CD4-positive, alpha-beta T cell (primary cell): ENCODE data around the gene OR2Y1. TPM values are rescaled to one million over a fixed set of nuclear protein-coding genes. Genes with fewer than 3 reads are reported as not detected.

ENCODE experiments used
- ATAC-seq: fragments of 200-7000 bp; cut with Tn5 transposase; one replicate; pipeline ENCODE4 v1.10.0; 2022; ENCODE audit warnings: mild to moderate bottlenecking; ENCODE audit not compliant: poor library complexity
- CTCF ChIA-PET: fragments of 350-600 bp; sonication (Branson Sonifier 250); formaldehyde crosslinking; loops from one replicate; lab custom pipeline; 2021; ENCODE audit warnings: antibody characterized with exemption, inconsistent platforms; lab: Charles Lee
- POLR2A ChIA-PET: fragments of 350-600 bp; sonication (Branson Sonifier 250); formaldehyde crosslinking; loops from one replicate; lab custom pipeline; 2021; ENCODE audit warnings: antibody characterized with exemption, inconsistent platforms; lab: Charles Lee
- DNase-seq, 14 experiments: peaks; one replicate each; pipeline ENCODE4 v3.0.0-alpha.2; 2013 to 2020; ENCODE audit warnings: mixed read lengths in 2 of 14
- H3K27ac ChIP-seq, 2 donors: one replicate each; pipeline versions ENCODE4 v1.5.1 to v1.7.0; 2013; ENCODE audit warnings: low read length in 2 of 2, low read depth in 1 of 2, mild to moderate bottlenecking in 1 of 2
- H3K27me3 ChIP-seq, 2 experiments: 1 replicate in 1 of 2; 2 replicates in 1 of 2; pipeline versions ENCODE4 v1.6.1 to v1.7.0; 2013; ENCODE audit warnings: low read length in 2 of 2, control low read depth in 1 of 2, mild to moderate bottlenecking in 1 of 2, moderate library complexity in 1 of 2; ENCODE audit not compliant: insufficient read depth in 2 of 2, control insufficient read depth in 1 of 2
- H3K36me3 ChIP-seq: one replicate; pipeline ENCODE4 v1.6.1; 2013; ENCODE audit warnings: low read length, control low read depth; ENCODE audit not compliant: insufficient read depth
- H3K4me1 ChIP-seq: one replicate; pipeline ENCODE4 v1.6.1; 2013; ENCODE audit warnings: low read length, control low read depth; ENCODE audit not compliant: insufficient read depth
- H3K4me3 ChIP-seq: one replicate; pipeline ENCODE4 v1.5.1; 2013; ENCODE audit warnings: mild to moderate bottlenecking, low read length, moderate library complexity
- H3K9me3 ChIP-seq, 2 experiments: 1 replicate in 1 of 2; 2 replicates in 1 of 2; pipeline versions ENCODE4 v1.6.1 to v1.7.0; 2013; ENCODE audit warnings: low read length in 2 of 2, mild to moderate bottlenecking in 2 of 2, control low read depth in 1 of 2, moderate library complexity in 1 of 2; ENCODE audit not compliant: control insufficient read depth in 1 of 2, insufficient read depth in 1 of 2
- H3K27ac Mint-ChIP-seq: one replicate; pipeline ENCODE4 v1.8.0; 2020; ENCODE audit warnings: mixed read lengths
- H3K27me3 Mint-ChIP-seq: one replicate; pipeline ENCODE4 v1.8.0; 2021; ENCODE audit warnings: mixed read lengths
- H3K36me3 Mint-ChIP-seq: one replicate; pipeline ENCODE4 v1.8.0; 2021; ENCODE audit warnings: low read depth, mixed read lengths
- H3K4me1 Mint-ChIP-seq: one replicate; pipeline ENCODE4 v1.8.0; 2021; ENCODE audit warnings: low read depth, mixed read lengths
- H3K4me3 Mint-ChIP-seq: one replicate; pipeline ENCODE4 v1.8.0; 2020; ENCODE audit warnings: mild to moderate bottlenecking, mixed read lengths
- H3K9me3 Mint-ChIP-seq: one replicate; pipeline ENCODE4 v1.8.0; 2020; ENCODE audit warnings: mixed read lengths
- CTCF ChIP-seq: fragments of 200-600 bp; IDR thresholded peaks from one replicate; pipeline ENCODE4 v1.8.0; 2022; ENCODE audit warnings: antibody characterized with exemption, mild to moderate bottlenecking
- intact Hi-C, 2 experiments: fragments of 100-400 bp; cut with DNase I in 1 of 2; cut with micrococcal nuclease in 1 of 2; formaldehyde crosslinking; loops; one replicate each; pipeline versions ENCODE4 v1.15.1 to v1.9.0; 2023 to 2025; cut with DNase I, micrococcal nuclease
- total RNA-seq, 174 experiments: library from RNA in 2 of 174; stranded (reverse) in 2 of 174; gene quantifications; one replicate each; pipeline ENCODE4 v1.2.3 and lab custom pipeline; 2021 to 2026

OR2Y1 gene
- total RNA-seq, 2 experiments from 2014 or later: not detected

- Histone ChIP-seq H3K27ac (peak overlapping the region; percentile 50 to 55), H3K36me3 (no peaks in the 10 kb centered on the region), H3K4me3 (no peak overlapping the region), H3K9me3 (no peaks in the 10 kb centered on the region), H3K27me3 (no peaks in the 10 kb centered on the region), H3K4me1 (peaks cover 31% of the 10 kb centered on the region)
- Mint-ChIP-seq H3K36me3 (no peaks in the 10 kb centered on the region), H3K27ac (peak overlapping the region; percentile 87), H3K9me3 (no peaks in the 10 kb centered on the region), H3K4me1 (peaks cover 63% of the 10 kb centered on the region), H3K4me3 (peak overlapping the region; percentile 13), H3K27me3 (no peaks in the 10 kb centered on the region)
- CTCF ChIA-PET: no interaction called here
- POLR2A ChIA-PET: interaction anchor here (1.7 kb wide), 1 partner anchor 28 kb away, joined by 4 read pairs; no protein-coding TSS in a partner anchor
- ATAC-seq: no peak
- intact Hi-C loops: loop anchor here in 1 of 2 experiments (2.0 kb wide), 1 partner anchor 28 kb away; no protein-coding TSS in a partner anchor
- DNase-seq: no peak
- TF ChIP-seq CTCF: no peak
Observed at GRCh38 chr5:180690562-180690961, 49.3 kb downstream of the OR2Y1 start.

GRCh38 chr5:180689775-180690174 is 50.1 kb downstream of the OR2Y1 start:
- no peak for TF ChIP-seq CTCF
- H3K36me3 Mint-ChIP-seq: no peaks in the 10 kb centered on the region
- Histone ChIP-seq H3K27ac (peak overlapping the region; percentile 50 to 55), H3K27me3 (no peaks in the 10 kb centered on the region), H3K9me3 (no peaks in the 10 kb centered on the region), H3K4me3 (peak overlapping the region; percentile 39), H3K36me3 (no peaks in the 10 kb centered on the region), H3K4me1 (peaks cover 33% of the 10 kb centered on the region)
- H3K4me1 Mint-ChIP-seq: peaks cover 68% of the 10 kb centered on the region
- peak overlapping the region; percentile 87 for H3K27ac Mint-ChIP-seq
- ATAC-seq (peak; percentile 20), DNase-seq (peak in 3 of 14 experiments; percentile 17 to 29 (median 27))
- intact Hi-C loops: loop anchor here (2.0 kb wide), 1 partner anchor 29 kb away; no protein-coding TSS in a partner anchor
- no peaks in the 10 kb centered on the region for H3K9me3 Mint-ChIP-seq
- H3K27me3 Mint-ChIP-seq: no peaks in the 10 kb centered on the region
- CTCF ChIA-PET: no interaction called here
- peak overlapping the region; percentile 68 for H3K4me3 Mint-ChIP-seq
- POLR2A ChIA-PET: interaction anchor here (0.7 to 1.6 kb wide), 4 partner anchors 16 to 195 kb away, joined by 3 to 5 read pairs (median 4); partner anchors contain the start of gene CNOT6

Other genes starting within 250 kb of the OR2Y1 start
- gene CNOT6, start 245.7 kb downstream of the OR2Y1 start, total RNA-seq: 10 to 100 TPM; 12.5 to 13.8 TPM
- not detected for gene SCGB3A1, start 148.6 kb downstream of the OR2Y1 start, total RNA-seq
- 1 to 10 TPM; 2.3 to 2.5 TPM for gene FLT4, start 90.5 kb downstream of the OR2Y1 start, total RNA-seq
- gene MGAT1, start 62.7 kb upstream of the OR2Y1 start, total RNA-seq: 10 to 100 TPM; 49.0 to 60.2 TPM
- gene ZFP62, start 121.2 kb upstream of the OR2Y1 start, total RNA-seq: 10 to 100 TPM; 22.6 to 24.9 TPM
- gene BTNL8, start 159.1 kb upstream of the OR2Y1 start, total RNA-seq: not detected
- not detected for gene BTNL3, start 248.8 kb upstream of the OR2Y1 start, total RNA-seq